RPMI8226 (cell line): Measurements from ENCODE around the gene KPNA5.
A peak's percentile ranks its signal among the peaks of the same experiment; 100 is the strongest.
"Not testable (repeated sequence)": the region's sequence is repeated elsewhere in the genome, so short reads cannot be mapped to it uniquely, and the experiment has no call there.

Experiments
- DNase-seq: peaks from one replicate; pipeline ENCODE4 v3.0.0-alpha.2; 2015

KPNA5 gene

DNA sequence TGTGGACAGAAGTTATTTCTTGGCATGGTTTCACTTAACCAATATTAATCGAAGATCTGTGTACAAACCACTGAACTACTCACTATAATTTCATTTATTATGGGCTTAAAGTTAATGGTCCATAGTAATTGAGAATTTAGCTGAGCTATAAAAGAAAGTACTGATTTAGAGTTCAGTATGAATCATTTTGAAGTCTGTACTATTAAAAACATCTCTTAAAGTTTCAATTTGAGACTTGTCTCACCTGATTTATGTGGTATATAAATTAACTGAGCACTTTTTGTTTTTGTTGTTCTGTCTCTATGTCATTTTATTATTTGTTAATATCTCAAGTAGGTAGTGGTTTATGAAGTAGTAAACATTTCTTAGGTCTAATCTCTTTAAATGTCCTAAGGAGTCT lies 24.9 kb downstream of the KPNA5 start:
- no peak for DNase-seq

DNA sequence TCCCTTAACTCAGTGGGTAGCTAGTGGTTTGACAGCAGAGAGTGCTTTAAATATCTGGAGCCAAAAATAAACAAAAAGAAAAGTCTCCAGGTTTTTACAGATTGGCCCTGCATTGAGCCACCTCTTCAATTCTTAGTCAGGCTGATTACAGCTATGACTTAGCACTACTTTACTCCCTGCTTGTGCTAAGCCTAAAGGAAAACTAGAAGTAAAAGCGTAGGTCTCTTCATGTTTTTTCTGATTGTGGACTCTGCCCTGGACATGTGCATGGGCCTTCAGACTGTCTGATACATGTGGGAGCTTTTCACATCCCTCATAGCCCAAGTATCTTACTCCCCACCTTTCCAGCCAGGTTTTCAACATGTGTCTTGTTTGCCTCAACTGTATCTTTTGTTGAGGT lies 33.3 kb downstream of the KPNA5 start:
- no peak for DNase-seq

DNA sequence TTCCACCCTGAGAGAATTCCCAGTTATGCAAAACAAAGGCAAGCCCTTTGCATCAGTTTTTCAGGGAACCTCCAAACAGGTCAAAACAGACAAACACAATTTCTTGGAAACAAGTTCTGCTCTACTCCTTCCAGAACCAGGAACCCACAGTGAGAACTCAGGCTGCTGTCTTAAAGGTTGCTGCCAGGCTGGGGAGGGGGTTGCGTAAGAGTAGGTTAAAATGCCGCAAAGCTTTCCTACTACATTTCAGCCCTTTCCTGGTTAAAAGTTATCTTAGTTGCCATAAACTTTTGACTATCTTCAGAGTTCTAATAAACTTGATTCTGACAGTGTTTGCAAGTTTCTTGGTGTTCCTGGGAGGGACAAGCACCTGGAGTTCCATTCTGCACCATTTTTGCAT lies 33.8 kb downstream of the KPNA5 start:
- DNase-seq = no peak

DNA sequence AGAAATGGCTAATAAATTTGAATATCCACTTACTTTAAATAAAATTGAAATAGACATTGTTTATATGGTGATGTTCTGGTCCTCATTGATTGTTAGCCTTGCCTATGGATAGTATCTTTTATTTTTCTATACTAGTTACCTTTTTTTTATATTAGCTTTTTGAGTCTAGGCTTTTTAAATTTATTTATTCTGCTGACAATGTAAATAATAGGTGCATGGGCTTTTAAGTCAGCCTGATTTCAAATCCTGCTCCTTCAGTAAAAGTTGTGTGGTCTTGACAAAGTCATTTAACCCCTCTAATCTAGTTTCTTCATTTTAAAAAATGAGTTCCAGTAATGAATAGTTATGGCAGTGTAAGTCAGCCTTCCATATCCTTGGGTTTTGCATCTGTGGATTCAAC lies 45.9 kb downstream of the KPNA5 start:
- DNase-seq = no peak

DNA sequence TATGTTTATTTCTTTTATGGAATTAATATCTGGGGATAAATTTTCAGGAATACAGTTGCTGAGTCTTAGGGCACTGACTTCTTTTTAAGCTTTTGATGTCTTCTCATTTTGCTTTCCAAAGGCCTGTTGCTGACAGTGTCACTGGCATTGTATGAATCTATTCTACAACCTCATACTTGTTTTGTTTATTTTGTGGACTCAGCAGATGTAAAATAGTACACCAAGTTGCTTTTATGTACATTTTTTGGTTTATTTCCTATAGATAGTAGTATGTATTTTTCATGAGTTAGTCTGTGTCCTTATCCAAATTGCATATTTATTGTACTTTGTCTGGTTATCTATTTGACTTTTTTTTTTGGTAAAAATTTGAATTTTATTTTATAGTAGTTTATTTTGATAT lies 49.5 kb downstream of the KPNA5 start:
- DNase-seq = no peak

DNA sequence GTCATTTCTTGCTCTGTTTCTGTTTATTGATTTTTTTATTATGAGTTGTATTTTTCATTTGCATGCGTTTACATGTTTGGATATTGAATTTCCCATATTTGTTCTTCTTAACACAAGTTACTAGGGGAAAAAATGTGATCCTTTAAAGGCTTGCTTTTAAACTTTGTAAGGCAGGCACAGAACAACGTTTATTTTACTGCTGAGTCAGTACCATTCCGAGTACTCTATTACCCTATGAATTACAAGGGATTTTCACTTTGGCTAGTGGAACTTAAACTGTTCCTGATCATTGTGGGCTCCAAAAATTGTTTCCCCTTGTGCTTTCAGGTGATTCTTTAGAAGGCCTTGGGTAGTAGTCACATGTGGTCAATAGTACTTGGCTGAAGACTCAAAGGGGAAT lies 56.0 kb downstream of the KPNA5 start:
- DNase-seq = no peak

DNA sequence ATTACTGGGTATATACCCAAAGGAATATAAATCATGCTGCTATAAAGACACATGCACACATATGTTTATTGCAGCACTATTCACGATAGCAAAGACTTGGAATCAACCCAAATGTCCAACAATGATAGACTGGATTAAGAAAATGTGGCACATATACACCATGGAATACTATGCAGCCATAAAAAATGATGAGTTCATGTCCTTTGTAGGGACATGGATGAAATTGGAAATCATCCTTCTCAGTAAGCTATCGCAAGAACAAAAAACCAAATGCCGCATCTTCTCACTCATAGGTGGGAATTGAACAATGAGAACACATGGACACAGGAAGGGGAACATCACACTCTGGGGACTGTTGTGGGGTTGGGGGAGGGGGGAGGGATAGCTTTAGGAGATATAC lies 59.5 kb downstream of the KPNA5 start:
- DNase-seq = not testable (repeated sequence)

DNA sequence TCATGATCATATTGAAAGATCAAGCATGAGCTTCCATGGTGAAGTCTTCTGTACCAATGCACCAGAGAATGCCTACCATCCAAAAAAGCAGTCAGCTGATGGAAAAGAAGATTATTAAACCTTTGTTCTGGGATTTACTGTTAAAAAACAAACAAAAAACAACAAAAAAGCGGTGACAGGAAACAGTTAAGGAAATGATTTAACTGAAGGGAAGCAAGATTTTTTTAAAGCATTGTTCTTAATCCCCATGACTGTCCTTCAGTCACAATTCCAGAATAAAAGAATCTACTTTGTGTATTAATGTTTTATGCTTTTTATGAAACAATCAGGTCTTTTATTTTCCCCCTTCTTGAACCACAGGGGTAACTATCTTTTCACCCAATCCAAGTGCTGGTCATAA lies 60.6 kb downstream of the KPNA5 start:
- no peak for DNase-seq

DNA sequence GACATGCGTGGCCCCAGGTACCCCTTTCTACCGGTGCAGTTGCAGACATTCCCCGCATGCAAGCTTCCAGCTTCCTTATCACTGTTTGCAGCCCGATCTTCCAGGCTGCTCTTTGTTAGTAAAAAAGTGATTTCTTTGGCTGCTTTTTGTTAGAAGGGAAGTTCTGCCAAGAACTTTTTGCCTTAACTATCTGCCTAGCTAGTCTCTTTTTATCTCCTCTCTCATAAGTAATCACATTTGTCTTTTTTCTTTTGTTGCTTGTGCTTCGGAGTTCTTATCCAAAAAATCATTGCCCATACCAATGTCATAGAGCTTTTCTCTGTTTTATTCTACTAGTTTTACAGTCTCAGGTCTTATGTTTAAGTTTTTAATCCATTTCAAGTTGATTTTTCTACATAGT lies 64.2 kb downstream of the KPNA5 start:
- DNase-seq = no peak

DNA sequence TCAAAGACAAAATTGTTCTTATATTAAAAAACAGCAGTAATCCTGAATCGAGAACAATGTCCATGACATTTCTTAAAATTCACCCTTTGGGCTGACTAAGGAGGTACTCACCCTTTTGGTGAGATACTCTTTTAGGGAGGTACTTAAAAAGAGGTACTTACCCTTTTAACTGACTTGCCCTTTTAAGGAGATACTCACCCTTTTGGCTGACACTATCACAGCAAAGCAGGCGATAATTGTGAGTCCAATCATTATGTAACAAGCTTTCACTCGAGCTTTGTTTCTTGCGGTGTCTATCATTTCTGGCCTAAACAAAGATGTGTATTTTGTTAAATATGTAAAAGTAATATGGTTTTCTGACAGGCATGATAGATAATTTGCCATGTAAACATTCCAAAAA lies 80.8 kb downstream of the KPNA5 start:
- DNase-seq = no peak

DNA sequence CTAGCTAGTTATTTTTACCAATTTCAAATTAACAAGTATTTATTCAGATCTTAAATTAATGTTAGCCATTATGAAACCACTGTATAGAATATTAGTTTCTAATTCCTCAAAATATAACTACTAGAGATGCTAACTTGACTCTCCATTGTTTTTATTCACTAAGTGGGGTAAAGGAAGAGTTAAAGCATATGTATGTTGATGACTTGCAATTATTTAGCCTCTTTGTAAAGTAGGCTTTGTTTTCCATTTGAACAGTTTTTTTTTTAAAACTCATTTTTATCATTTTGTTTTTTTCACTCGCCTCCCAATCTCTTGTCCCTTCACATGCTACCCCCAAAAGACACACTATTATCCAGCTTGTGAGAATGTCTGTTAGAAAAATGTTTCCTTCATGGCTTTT lies 81.2 kb downstream of the KPNA5 start:
- DNase-seq = no peak

DNA sequence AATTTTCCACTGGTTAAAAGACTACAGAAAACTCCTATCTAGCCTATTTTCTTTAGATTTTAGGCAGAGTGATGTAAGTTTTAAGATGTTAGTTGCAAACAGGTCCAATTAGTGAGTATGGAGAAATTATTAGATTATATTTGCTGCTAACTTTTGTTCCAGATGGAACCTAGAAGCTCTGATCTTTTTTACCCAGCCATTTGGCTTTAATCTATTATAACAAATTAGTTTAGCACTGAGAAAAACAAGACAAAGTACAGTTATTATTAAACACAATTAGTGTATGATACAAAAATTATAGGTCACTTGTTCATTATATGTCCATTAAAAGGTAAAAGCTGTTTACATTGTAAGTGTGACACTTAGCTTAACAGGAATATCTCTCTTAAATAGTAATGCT lies 82.0 kb downstream of the KPNA5 start:
- no peak for DNase-seq

DNA sequence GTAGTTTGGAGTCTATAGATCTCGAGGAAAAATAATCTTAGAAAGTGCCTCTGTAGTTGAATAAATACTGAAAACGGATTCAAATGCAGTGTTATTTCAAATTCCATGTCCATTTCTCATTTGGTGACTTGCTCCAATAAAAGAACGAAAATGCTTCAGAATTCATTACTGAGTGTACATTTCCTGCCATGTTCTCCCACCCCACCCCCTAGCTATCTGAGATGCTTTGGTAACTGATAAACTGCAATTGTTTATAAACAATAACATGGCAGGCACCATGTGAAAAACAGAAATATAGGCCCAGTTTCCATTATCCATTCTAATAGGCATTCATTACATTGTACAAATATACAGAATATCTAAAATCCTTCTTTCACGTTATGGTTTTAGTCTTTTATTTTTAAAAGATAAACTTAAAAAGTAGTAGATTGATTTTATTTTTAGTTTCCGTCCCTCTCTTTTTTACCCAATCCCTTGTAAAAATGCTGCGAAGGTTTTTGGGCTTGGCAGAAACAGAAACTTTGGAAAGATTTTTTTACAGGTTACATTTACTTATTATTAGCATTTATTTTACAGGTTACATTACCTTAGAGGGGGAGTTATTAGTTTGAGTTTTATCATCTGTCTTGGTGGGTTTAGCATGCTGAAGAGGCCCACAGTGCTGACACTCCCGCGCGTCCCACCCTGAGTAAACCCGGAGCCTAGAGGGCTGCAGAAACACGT lies 83.1 kb downstream of the KPNA5 start:
- no peak for DNase-seq

DNA sequence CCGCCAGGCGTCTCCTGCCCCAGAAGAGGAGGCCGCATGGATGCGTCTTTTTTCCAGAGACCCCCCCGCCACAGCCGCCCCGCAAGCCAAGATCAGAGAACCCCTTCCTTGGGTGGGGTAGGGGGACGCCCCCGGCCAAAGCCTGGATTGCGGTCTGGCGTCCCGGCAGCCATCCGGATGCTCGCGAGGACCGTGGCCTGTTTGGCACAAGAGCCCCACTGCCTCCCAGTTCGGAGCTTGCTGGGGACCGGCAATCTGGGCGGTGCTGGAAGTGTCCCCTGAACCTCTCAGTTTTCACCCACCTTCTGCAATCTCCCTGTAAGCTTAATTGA lies 83.6 kb downstream of the KPNA5 start:
- DNase-seq = no peak

DNA sequence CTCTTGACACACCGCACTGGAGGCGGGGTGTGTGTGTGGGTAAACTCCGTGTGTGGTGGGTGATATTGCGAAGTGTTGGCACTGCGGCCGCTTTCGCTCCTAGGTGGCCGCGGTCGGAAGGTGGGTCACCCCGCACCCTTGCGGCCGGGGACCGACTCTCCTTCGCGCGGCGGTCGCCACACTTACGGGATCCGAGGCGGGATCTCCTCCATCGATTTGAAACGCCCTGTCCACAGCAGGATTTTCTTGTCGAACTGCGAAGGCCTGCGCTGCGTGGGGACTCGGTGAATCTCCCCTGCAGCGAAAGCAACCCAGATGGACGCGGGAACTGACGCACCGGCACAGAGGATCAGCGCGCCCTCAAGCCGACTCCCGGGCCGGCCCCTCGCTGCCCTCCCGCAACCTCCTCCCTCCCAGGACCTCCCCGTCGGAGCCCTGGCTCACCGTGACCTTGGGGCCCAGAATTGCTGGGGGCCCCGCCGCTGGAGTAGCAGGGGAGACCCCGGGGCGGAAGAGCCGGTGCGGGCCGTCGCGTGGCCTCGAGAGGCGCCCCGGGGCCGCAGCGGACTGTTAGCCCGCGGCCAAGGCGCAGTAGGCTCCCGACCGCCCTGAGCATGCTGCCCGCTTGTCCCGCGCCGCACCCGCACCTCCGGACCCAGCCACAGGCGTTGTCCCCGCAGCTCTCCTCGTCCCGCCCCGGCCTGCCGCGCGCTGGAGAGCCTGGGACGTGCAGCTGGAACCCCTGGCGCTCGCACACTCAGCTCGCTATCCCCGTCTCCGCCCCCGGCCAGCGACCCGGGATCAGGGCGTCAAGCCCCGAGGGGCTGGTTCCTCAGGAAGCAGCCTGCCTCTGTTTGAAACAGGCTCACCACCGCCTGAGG lies 84.2 kb downstream of the KPNA5 start, which contains the start of gene FAM162B:
Gene FAM162B (minus strand): TSS at position 759 of the 881 bp plus-strand sequence. CDS start 143 bp downstream, at position 616.
- DNase-seq = no peak

DNA sequence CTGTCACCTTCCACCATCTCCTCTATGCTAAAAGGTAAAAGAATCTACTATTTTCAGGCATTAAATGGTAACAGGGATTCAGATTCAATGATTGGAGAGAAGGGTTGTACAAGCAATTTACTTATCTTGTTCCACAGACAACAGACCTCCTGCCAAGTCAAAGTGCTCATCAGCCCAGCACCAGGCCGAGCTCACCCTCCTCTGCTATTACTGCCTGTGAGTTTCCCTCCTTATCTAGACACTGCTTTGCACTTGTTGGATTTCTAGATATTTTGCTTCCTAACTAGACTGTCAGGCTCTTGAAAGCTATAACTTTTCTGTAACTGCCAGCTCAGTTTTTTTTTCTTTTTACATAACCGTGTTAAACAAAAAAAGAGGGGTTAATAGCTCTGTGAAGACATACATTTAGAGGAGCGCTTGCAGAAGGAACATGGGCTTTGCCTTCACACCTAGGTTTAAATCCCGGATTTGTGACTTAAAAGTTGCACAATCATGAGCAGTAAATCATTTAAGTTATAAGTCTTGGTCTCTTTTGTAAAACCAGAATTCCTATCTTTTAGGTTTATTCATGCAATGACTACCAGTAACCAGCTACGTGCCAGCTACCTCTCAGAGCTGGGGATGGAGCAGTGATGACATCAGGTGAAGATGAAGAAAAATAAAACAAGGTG lies 85.6 kb downstream of the KPNA5 start:
- DNase-seq = no peak

DNA sequence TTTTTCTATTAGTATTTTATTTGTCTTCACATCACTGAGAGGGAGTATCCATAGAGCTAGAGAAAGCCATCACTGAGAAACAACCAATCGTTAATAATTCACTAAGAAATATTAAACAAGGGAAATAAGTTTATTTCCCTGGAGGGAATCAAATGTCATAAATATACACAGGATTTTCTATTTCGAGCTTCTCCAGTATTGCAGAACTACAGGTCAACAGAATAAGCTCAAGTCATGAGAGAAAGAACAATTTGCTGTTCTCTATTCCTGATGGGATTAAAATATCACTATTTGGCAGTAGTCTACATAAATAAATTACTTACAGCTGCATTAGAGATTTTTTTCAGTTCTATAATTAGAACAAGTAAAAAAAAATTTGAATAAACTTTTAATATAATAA lies 86.7 kb downstream of the KPNA5 start:
- no peak for DNase-seq

DNA sequence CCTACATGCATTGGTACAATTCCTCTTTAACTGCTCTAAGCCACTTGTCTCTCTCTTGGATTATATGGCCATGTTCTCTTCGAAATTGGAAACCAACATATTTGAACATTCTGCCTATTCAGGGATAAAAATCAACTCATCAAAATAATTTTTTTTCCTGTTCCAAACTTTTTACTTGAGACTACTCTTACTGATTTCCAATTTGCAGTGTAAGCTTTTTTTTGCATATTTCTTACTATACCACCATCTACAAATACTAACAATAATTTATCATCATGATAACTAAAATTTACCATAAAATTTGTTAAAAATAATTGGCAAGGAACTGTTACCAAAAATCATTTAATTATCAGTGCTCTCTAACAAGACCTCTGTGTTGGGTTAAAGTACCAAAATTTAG lies 91.4 kb downstream of the KPNA5 start:
- DNase-seq = no peak

DNA sequence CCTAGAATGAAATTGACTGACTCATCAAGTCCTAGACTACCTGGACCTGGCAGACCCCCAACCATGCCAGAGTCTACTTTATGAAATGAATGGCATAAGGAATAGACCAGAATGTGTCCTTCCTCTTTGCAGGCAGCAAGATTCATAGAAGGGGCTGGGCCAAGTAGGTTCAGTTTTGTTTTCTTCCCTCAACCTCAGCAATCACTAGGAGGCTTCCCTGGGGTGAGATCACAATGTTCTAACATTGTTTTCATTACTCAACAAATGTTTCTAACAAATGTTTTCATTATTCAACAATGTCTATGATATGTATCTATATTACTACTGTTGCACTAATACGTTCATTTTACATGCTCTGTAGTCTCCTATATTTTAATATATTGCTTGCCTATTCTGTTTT lies 92.9 kb downstream of the KPNA5 start:
- DNase-seq = no peak

DNA sequence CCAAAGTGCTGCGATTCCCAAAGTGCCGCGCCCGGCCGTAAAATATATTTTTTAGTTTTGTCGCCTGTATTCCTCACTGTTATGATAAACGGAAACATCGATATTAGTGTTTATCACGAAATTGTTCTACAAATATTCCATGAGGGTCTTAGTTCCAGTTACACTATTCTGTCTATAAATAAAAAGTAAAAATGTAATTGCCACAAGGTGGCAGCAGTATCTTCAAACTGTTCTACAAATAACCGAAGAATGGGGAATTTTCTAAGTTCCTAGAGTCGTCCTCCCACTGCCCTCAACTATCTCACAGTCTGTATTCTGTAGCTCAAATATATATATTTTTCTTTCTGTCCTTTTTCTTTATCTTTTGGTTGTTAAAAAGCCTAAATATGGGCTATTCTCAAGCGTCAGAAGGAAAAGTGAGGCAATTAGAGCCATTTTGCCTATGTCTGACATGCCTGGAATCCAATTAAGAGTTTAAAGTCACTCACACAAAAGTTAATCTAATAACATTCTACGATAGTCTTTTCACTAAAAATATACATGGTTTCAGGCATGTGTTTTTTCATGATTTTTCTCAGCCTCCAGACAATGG lies 98.7 kb downstream of the KPNA5 start:
- peak; percentile 15 for DNase-seq

DNA sequence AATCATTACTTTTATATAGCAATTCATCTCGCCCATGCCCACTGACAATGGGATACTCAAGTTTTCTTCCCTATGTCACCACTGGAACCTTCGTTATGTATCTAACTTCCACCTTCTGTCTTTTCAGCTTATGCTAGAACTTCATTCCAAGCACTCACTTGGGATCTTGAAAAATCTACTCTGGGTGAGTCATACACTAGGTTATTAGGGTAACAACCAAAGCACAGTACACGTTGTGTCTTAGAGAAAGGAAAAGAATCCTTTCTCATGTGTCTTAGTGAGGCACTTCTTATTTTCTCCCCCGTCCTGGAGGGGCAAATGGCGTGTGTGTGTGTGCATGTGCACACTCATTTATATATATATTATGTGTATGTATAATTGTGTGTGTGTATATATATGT lies 102.8 kb downstream of the KPNA5 start:
- DNase-seq = no peak
